GM12874 (cell line): Measurements from ENCODE around the gene ROBO1.

ENCODE experiments used
- TF ChIP-seq, protein P1 (sequence below): IDR thresholded peaks from 2 replicates; pipeline ENCODE4 v1.5.1; 2011; ENCODE audit warnings: low read depth, mild to moderate bottlenecking, control low read depth, low read length, moderate library complexity; ENCODE audit not compliant: insufficient read depth

ROBO1 gene

DNA sequence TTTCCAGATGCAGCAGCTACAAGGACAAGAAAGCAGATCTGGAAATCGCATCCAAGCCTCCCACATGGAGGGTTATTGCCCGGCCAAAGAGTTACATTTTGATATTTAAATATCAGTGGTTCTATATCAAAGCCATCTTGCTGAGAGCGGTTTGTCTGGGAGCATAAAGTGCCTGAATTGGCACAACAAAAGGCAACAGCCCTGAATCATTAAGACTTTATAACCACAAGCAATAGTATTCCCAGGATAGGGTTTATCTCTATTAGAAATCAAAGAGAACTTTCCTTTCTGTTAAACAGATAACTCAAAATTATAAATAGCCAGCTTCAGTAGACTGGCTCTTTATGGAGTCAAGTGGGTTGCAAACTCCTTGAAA lies 564.7 kb downstream of the ROBO1 start:
- TF ChIP-seq, protein P1, sequence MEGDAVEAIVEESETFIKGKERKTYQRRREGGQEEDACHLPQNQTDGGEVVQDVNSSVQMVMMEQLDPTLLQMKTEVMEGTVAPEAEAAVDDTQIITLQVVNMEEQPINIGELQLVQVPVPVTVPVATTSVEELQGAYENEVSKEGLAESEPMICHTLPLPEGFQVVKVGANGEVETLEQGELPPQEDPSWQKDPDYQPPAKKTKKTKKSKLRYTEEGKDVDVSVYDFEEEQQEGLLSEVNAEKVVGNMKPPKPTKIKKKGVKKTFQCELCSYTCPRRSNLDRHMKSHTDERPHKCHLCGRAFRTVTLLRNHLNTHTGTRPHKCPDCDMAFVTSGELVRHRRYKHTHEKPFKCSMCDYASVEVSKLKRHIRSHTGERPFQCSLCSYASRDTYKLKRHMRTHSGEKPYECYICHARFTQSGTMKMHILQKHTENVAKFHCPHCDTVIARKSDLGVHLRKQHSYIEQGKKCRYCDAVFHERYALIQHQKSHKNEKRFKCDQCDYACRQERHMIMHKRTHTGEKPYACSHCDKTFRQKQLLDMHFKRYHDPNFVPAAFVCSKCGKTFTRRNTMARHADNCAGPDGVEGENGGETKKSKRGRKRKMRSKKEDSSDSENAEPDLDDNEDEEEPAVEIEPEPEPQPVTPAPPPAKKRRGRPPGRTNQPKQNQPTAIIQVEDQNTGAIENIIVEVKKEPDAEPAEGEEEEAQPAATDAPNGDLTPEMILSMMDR = no peak

GRCh38 chr3:79202471-79203143 lies 565.2 kb downstream of the ROBO1 start:
- TF ChIP-seq, protein P1 = no peak

- TF ChIP-seq, protein P1 = no peak
These were observed 567.3 kb downstream of the ROBO1 start for GRCh38 chr3:79200456-79200855.

DNA sequence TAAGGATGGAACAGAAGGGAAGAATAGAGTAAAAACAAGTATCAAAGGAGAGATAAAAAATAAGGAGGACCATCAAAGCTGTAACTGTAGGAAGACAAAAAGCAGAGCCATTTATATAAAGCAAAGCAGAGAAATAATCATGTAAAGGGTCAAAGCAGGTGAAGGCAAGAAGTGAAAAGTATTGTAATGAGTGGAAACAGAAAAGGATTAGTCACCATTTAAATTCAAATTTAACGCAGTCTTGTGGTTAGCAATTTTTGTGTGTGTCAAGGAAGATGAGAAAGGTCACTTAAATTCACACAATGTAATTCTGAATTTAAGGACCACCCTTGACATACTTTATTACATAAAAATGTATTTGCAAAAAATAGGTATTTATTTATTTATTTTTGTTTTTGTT lies 567.8 kb downstream of the ROBO1 start:
- TF ChIP-seq, protein P1 = no peak

GRCh38 chr3:79187426-79187825 lies 580.4 kb downstream of the ROBO1 start:
- TF ChIP-seq, protein P1 = no peak

GRCh38 chr3:79184251-79184650 lies 583.5 kb downstream of the ROBO1 start:
- TF ChIP-seq, protein P1 = no peak

GRCh38 chr3:79183496-79183895 lies 584.3 kb downstream of the ROBO1 start:
- TF ChIP-seq, protein P1 = no peak
